HG03457 (cell line): ENCODE data around the gene DCDC1.

Experiments used
- ATAC-seq: cut with Tn5 transposase; IDR thresholded peaks from one replicate; pipeline ENCODE4 v1.9.1; 2021; ENCODE audit warnings: moderate number of reproducible peaks; ENCODE audit not compliant: unreplicated experiment

DCDC1 gene

DNA sequence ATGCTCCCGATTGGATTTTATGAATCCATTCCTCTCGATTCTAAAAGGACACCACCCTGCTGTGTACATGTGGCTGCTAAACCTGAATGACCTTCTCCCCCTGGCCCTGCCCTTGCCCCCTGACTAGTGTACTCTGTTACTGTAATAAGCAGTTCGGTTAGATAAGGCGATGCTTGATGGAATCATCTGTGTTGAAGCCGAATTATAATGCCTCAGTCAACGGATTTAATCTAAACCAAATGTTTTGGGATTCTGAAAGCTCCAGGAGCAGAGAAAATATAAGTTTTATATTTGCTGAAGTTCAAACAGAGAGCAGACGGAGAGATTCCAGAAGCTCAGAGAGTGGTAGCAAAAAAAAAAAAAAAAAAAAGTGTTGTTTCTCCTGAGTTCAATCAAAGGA, 508.0 kb downstream of the DCDC1 start:
- ATAC-seq: no peak

DNA sequence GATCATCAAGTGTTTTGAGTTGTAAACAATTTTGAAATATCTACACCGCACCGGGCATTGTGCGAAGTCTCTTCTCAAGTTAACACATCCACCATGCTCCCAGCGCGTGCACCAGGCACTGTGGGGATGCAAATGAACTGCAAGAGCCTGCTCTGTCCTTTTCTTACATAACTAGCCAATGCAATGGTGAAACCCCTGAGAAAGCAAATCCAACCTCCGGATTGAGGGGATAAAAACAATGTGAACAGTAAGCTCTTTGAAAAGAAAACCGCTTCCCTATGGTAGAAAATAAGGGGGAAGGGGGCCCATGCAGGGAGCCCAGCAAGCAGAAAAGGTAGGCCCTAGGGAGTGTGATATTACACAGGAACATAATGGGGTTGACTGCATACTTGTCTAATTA, 508.5 kb downstream of the DCDC1 start:
- no peak for ATAC-seq

DNA sequence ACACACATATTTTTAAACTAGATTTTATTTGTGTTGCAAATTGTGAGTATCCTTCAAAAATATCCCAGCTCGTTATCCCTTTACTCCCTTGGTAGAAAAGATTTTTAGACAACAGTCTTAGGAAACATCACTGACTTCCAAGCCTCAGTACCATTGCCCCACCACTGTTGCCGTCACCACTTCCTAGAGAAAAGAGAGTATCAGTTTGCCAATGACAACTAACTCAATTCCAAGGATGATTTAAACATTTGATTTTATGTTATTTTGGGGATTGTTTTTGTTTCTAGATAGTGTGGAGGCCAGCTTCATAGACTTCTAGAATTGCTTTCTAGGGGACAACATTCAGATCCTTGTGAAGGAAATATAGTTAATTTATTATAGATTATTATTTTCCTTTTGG, 509.4 kb downstream of the DCDC1 start:
- no peak for ATAC-seq

DNA sequence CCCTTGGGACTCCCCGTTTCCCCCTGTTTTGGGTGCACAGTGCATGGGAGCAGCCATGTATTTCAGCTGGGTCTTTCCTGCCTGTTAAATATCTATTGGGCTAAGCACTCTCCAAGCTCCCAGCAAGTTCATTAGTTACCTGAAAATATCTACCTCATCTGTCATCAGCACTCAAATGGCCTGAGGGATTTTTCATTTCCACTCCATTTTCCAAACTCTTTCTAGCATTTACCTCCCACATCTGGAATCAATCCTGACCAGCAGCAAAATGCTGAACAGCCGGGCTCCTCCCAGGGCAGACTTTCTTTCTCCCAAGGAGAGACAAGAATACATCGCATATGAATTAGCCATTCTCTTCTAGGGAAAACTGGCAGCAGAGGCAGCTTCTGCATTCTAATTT, 509.9 kb downstream of the DCDC1 start:
- ATAC-seq: no peak

DNA sequence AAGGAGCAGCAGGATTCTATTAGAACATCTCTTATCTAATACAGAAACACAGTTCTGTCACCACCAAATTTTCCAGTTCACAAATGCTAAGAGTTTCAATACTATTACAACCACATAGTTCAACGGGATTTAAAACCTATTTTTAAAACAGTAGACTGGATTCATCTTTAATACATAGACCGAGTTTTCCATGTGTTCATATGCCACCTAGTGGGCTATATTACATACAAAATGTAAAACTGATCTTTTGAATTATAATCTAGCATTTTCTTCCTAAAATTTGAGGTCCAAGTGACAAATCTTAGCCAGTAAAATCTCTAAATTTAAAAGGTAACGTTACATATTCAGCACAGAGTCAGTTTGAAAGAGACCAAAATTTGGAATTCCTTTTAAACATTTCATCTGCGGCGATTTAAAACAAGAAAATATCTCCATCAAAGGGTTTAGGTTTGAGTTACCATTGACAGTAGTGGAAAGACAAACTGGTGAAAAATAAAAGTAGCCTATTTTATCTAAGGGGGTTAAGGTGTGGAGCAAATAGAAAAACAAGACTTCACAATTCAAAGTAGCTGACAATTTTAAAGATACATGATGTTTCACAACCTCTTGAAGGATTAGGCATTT, 514.0 kb downstream of the DCDC1 start:
- no peak for ATAC-seq

DNA sequence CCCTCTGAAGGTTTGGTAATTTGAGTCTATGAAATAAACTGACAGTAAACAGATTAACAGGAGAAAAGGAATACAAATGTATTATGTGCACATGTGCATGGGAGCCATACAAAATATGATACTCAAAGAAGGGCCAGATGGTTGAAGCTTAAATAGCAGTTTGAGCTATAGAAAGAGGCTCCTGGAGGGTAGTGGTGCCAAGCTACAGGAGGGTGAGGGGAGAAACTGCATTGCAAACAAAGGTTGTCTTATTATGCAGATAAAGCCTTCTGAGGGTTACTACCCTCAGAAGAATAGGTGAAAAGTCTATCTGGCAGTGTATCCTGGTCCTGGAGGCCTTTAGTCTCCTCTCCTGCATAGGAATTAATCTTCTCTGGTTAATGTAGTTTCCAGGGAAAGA, 516.1 kb downstream of the DCDC1 start:
- ATAC-seq: no peak

DNA sequence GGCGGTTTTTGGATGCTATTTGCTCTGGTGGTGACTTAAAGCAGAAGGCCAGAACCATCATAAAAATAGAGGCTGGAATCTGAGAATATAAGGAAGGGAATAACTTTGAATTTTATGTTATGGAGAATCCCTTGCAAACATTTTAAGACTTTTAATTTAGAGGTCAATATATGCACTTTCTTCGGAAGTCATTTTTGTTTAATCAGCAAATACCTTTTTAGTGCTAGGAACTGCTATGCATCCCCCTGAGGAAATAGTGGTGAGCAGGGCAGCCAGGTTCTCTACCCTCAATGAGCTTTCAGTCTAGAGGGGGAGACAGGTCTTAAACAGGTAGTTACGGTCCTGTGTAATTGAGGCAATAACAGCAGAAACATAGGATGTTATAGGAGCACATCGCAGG, 516.9 kb downstream of the DCDC1 start:
- no peak for ATAC-seq

DNA sequence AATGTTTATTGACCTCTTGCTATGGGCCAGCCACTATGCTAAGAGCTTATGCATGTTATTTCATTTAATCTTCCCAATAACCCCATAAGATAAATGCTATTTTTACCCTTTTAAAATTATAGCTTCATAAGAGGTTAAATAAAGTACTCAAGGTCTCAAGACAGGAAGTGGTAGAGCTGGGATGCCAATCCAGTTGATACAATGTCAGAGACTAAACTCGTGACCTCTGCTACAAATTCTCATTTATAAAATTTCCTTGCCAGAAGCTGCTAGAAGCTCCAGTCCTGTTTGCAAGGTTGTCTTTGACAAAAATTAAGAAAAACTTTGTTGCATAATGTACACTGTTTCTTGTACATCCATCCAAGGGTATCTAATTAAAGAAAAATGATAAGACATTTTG, 517.4 kb downstream of the DCDC1 start:
- no peak for ATAC-seq

DNA sequence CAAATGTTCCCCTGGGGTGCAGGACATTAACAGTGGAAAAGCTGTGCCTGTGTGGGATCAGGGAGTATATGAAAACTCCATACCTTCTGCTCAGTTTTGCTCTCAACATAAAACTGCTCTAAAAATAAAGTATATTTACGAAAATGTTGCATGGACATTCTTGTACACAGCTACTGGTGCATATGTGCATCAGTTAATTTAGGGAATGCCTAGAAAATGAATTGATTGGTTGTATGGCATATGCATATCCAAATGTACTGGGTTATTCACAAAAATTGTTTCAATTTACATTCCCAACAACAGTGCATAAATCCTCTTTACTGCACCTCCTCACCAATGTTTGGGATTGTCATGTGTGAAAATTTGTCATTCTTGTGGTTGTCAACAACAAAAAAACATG, 532.3 kb downstream of the DCDC1 start:
- no peak for ATAC-seq

DNA sequence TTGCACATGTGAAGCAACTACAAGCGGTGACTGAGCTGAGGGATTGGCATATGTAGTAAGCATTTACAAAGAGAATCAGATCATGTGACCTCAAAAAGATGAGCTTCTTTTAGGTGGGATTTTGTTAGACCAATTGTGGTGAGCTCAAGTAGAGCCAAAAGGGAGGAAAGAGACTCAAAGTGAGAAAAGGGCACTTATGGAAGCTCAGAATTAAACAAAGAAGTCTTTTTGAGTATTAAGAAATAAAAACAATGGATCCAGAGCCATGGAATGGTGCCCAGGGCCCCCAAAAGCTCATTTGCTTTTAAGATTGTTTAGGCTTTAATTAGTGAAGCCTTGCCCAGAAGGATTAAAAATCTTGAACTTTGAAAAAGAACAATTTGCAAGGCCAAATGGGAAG, 536.7 kb downstream of the DCDC1 start:
- ATAC-seq: no peak

DNA sequence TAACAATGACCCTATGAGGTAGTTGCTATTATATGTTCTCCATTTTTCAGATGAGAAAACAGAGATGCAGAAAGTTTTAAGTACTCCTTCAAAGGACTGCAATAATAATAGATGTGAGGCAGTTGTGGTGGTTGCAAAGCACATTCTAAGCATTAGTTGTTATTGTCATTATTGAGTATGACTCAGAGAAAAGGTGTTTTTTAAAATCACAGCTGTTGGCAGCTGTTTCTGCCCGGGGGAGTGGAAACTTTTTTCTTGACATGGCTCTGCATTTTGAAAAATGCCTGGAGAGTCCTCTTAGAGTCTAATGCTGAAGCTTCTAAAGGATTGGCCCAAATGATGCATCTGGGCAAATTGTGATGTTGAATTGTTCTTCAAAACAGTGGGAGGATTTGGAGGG, 538.9 kb downstream of the DCDC1 start:
- no peak for ATAC-seq

DNA sequence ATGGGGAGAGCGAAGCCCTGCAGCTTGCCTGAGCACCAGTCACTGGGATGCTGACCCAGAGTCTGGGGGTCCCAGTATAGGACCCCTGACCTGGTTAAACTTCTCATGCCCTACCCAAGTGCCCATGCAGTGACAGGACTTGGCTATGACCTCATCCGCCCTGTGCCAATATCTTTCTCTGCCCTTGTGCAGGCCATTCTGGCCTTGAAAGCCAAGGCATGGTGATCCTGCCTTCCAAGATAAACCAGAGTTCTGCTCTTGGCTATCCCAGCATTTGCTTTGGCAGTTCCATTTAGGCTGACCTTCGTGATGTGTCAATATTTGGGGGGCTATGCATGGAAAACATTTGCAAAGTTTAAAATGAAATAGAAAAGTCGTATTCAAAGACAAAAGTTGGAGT, 542.6 kb downstream of the DCDC1 start:
- ATAC-seq: no peak

DNA sequence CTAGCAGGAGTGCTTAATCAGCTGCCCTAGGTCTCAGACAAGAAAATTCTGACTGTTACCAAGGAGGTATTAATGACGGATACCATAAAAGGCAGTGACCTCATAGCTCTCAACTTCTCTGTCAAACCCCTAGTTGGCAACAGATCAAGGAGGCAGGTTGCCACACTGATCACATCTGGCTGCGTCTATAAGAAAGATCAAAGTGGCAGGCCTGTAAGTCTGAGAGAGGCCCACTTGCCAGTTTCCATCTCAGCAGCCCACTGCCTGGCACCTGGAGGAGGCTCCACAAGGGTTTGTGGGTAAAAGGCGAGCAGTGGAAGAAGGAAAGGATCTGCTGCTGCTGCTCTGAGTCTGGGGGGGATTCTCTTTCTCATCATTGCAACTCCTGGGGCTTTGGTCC, 543.8 kb downstream of the DCDC1 start:
- ATAC-seq: no peak

DNA sequence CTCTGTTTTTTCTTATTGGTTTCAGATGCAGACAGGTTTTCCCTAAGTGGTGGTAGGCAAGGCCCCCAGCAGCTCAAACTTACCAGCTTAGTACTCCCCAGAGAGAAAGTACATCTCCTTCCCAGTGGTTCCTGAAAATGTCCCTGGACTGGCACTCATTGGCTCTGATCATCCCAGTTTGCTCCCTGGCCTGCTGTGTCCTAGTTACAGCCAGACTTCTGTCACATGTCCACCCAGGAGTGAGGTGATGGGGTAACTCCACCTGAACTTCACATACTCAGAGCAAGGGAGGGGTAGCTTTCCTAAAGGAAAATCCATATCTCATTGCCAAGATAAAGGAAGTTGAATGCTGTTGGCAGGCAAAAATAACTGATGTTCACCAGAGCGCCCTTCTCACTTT, 546.4 kb downstream of the DCDC1 start:
- ATAC-seq: no peak

DNA sequence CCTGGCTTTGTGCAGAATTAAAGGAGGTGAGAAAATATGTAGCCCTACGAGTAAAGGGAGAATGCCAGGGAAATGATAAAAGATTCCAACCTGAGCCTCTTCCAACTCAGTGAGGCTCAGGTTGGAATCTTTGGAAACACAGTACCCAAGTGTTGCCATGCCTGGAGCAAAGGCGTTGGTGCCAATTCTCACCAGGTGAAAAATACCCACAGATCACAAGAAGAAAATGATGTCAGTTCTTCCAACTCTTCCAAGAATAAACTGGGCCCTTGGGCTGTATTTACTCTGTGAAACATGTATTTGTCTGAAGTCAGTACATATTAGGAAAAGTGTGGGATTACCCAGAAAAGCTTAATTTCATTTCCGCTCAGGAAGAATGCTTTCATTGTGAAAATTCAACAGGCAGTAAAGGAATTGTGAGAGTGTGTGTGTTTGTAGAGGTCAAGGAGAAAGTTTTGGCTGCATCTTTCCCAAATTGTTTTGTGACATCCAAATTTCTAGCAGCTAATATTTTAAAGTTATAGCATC, 548.0 kb downstream of the DCDC1 start:
- no peak for ATAC-seq

DNA sequence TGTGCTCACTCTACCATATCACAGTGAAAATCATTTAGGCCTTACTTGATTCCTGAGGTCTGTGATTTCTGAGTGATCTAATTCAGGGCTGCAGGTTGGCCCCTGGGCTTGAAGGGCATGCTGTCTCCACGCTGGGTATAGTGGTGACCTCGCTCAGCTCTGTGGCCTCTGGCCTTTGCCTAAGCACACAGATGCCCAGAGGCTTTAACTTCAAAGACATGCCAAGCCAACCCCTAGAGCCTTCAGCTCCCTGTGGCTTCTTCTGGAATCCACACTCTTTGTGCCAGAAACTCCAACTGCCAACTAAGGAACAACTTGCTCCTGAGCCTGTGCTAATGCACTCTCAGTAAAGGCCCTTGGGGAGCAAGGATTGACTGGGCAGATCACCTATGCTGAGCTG, 550.8 kb downstream of the DCDC1 start:
- no peak for ATAC-seq

DNA sequence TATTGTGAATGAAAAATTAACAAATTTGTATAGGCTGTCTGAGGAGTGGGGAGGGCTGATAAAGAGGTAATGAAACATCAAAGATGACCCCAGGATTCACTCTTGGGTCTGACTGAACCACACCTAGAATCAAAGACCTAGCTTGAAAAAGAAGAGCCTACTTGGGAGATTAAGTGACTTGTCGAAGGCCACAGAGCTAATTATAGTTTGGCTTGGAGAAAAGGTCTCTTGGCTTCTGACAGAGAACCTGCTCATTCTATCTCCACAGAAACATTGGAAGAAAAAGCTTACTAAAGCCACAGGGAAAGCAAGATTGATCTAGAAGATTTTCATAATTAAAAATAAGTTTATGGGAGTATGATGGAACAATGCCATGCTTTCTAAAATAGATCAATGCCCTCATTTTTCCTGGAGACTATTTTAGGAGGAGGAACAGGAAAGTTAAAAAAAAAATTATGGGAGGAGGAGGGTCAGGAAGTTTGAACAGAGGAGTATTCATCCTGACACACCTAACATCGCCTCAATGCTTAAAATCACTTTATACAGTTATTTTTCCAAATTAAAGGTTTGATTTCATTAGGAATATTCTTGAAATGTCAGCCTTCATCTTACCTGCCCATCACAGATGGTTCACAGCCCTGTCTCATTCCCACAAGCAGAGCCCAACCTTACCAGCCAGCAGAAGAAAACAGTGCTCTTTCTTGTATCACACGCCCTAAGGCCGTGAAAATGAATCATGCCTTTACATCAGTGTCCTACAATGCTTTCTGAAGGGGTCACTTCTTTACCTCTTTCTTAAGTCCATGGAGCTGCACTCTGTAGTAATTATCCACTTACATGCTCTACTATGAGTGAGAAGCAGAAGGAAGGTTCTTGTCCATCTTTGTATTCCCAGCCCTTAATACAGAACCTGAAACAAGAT, 552.3 kb downstream of the DCDC1 start:
- no peak for ATAC-seq

DNA sequence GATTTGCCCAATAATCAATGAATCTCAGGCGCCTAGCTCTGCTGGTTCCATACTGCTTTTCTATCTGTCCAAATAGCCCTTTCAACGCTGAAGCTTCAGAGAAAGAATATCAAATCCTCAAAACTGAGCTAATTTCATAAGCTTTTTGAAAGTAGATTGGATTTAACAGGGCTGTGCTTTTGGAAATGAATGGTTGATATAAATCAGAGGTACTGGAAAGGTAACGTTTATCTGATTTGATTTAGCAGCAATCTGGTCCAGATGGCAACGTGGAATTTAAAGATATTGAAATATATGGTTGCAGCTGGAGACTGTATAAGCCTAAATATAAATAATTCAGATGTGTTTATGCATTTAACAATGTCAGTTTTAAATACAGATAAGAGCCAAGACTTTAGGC, 553.9 kb downstream of the DCDC1 start:
- no peak for ATAC-seq

DNA sequence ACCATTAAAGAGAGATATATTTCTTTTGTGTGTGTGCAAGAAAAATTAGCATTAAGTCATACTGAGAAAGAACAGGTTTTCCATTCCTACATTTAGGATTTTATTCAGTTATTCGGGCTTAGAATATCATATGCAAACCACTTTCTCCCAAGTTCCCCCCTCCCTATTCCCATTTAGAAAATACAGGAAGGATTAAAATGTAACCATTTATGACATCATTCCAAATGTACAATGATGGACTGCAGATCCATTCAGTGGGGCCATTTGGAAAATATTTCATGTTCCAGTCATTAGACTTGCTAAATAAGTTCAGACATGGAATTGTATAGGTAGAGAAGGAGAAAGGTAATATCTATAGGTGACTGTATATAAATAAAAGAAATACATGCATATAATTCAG, 554.8 kb downstream of the DCDC1 start:
- ATAC-seq: no peak
